Mesenchymal stem cell (in vitro differentiated cells and primary cell): Measurements from ENCODE around the gene CFAP54.

Source experiments
- DNase-seq: peaks from one replicate; pipeline ENCODE4 v3.0.0-alpha.2; 2013
- H2AFZ ChIP-seq: one replicate; pipeline ENCODE4 v1.6.1; 2013; ENCODE audit warnings: low read depth, mild to moderate bottlenecking, control low read depth, inconsistent platforms, low read length, moderate library complexity
- H2AK5ac ChIP-seq: 2 replicates; pipeline ENCODE4 v1.6.1; 2013; ENCODE audit warnings: low read length, moderate library complexity, mild to moderate bottlenecking, inconsistent platforms; ENCODE audit not compliant: severe bottlenecking
- H2BK120ac ChIP-seq: one replicate; pipeline ENCODE4 v1.6.1; 2013; ENCODE audit warnings: low read depth, mild to moderate bottlenecking, inconsistent platforms, low read length, moderate library complexity
- H2BK12ac ChIP-seq, 2 experiments: one replicate each; pipeline ENCODE4 v1.6.1; 2013; ENCODE audit warnings: inconsistent platforms in 2 of 2, low read length in 2 of 2, mild to moderate bottlenecking in 2 of 2, moderate library complexity in 2 of 2, control low read depth in 1 of 2
- H2BK15ac ChIP-seq: one replicate; pipeline ENCODE4 v1.6.1; 2013; ENCODE audit warnings: mild to moderate bottlenecking, low read depth, inconsistent platforms; ENCODE audit not compliant: poor library complexity, severe bottlenecking
- H2BK5ac ChIP-seq: 2 replicates; pipeline ENCODE4 v1.6.1; 2013; ENCODE audit warnings: low read depth, mild to moderate bottlenecking, low read length, control low read depth, inconsistent platforms; ENCODE audit not compliant: poor library complexity, severe bottlenecking
- H3K14ac ChIP-seq, 2 experiments: one replicate each; pipeline ENCODE4 v1.6.1; 2013; ENCODE audit warnings: inconsistent platforms in 2 of 2, low read length in 2 of 2, control low read depth in 1 of 2, mild to moderate bottlenecking in 1 of 2, moderate library complexity in 1 of 2
- H3K18ac ChIP-seq, 2 experiments: one replicate each; pipeline ENCODE4 v1.6.1; 2013; ENCODE audit warnings: inconsistent platforms in 2 of 2, low read length in 2 of 2, control low read depth in 1 of 2, low read depth in 1 of 2, mild to moderate bottlenecking in 1 of 2
- H3K23ac ChIP-seq, 2 experiments: one replicate each; pipeline ENCODE4 v1.6.1; 2013; ENCODE audit warnings: inconsistent platforms in 2 of 2, low read length in 2 of 2, mild to moderate bottlenecking in 2 of 2, moderate library complexity in 2 of 2, control low read depth in 1 of 2
- H3K27ac ChIP-seq: 2 replicates; pipeline ENCODE4 v1.5.1; 2013; ENCODE audit warnings: mild to moderate bottlenecking, moderate library complexity, low read length, control low read depth, inconsistent platforms; ENCODE audit not compliant: poor library complexity, severe bottlenecking
- H3K27me3 ChIP-seq, 2 experiments: 2 replicates each; pipeline versions ENCODE4 v1.6.1 to v1.7.0; 2013; ENCODE audit warnings: low read length in 2 of 2, mild to moderate bottlenecking in 2 of 2, moderate library complexity in 2 of 2, control low read depth in 1 of 2, inconsistent platforms in 1 of 2; ENCODE audit not compliant: control insufficient read depth in 1 of 2, insufficient read depth in 1 of 2
- H3K36me3 ChIP-seq, 2 experiments: 2 replicates each; pipeline versions ENCODE4 v1.6.1 to v1.7.0; 2013; ENCODE audit warnings: low read length in 2 of 2, control low read depth in 1 of 2, inconsistent platforms in 1 of 2, low read depth in 1 of 2, mild to moderate bottlenecking in 1 of 2; ENCODE audit not compliant: insufficient read depth in 2 of 2, control insufficient read depth in 1 of 2
- H3K4ac ChIP-seq, 2 experiments: one replicate each; pipeline ENCODE4 v1.6.1; 2013; ENCODE audit warnings: inconsistent platforms in 2 of 2, low read length in 2 of 2, mild to moderate bottlenecking in 2 of 2, moderate library complexity in 2 of 2, control low read depth in 1 of 2, low read depth in 1 of 2
- H3K4me1 ChIP-seq: 2 replicates; pipeline ENCODE4 v1.6.1; 2013; ENCODE audit warnings: low read depth, low read length, control low read depth; ENCODE audit not compliant: control insufficient read depth, insufficient read depth
- H3K4me2 ChIP-seq: 2 replicates; pipeline ENCODE4 v1.6.1; 2013; ENCODE audit warnings: low read length, mild to moderate bottlenecking, inconsistent platforms; ENCODE audit not compliant: poor library complexity, severe bottlenecking
- H3K4me3 ChIP-seq, 2 experiments: 2 replicates each; pipeline versions ENCODE4 v1.5.1 to v1.7.0; 2013; ENCODE audit warnings: low read length in 2 of 2, mild to moderate bottlenecking in 2 of 2, control low read depth in 1 of 2, low read depth in 1 of 2; ENCODE audit not compliant: insufficient read depth in 1 of 2
- H3K79me1 ChIP-seq: replicated peaks from 2 replicates; pipeline ENCODE4 v1.6.1; 2013; ENCODE audit warnings: mild to moderate bottlenecking, control low read depth, low read length, inconsistent platforms; ENCODE audit not compliant: poor library complexity, severe bottlenecking
- H3K9ac ChIP-seq: 2 replicates; pipeline ENCODE4 v1.7.0; 2013; ENCODE audit warnings: mild to moderate bottlenecking, low read length, moderate library complexity
- H3K9me3 ChIP-seq: 2 replicates; pipeline ENCODE4 v1.7.0; 2013; ENCODE audit warnings: mild to moderate bottlenecking, low read length; ENCODE audit not compliant: control insufficient read depth
- H4K8ac ChIP-seq: one replicate; pipeline ENCODE4 v1.6.1; 2013; ENCODE audit warnings: inconsistent platforms, mild to moderate bottlenecking, low read length, moderate library complexity
- H4K91ac ChIP-seq: one replicate; pipeline ENCODE4 v1.6.1; 2013; ENCODE audit warnings: mild to moderate bottlenecking, low read length, inconsistent platforms
- WGBS: methylation state at CpG from one replicate; pipeline ENCODE4 v1.1.7; 2013; ENCODE audit warnings: mixed read lengths; 5-methylcytosine and 5-hydroxymethylcytosine counted together

Gene CFAP54

DNA sequence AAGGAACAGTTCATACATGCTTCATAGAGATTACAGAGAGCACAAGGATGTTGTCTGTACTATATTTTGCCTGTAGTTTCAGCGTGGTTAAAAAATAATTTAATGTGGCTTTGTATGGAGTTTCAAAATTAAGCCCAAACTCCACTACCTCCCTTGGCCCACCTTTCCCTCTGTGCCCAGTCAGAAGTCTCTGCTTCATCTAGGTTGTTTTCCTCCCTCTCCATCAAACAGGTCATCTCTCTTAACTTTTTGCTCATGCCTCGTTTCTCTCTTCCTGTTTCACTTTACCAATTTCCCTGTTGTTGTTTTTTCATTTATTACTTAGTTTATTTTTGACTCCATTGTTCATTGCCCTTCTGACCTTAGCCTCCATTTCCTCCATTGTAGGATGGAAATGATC, 322.8 kb downstream of the CFAP54 start:
- no peak overlapping the region for H3K4me3 ChIP-seq
- H3K27me3 ChIP-seq = no peaks in the 10 kb centered on the region
- H4K91ac ChIP-seq = no peak overlapping the region
- no peaks in the 10 kb centered on the region for H3K79me1 ChIP-seq
- H2AK5ac ChIP-seq = no peak overlapping the region
- no peaks in the 10 kb centered on the region for H3K36me3 ChIP-seq
- H3K18ac ChIP-seq = no peak overlapping the region
- H3K4ac ChIP-seq = no peak overlapping the region
- H4K8ac ChIP-seq = no peak overlapping the region
- H3K4me1 ChIP-seq = peaks cover 1% of the 10 kb centered on the region
- no peak overlapping the region for H2AFZ ChIP-seq
- no peaks in the 10 kb centered on the region for H3K9me3 ChIP-seq
- WGBS = no CpG with 5 or more reads among the region's 2 CpGs
- H3K23ac ChIP-seq = no peak overlapping the region
- no peak overlapping the region for H3K27ac ChIP-seq
- no peak overlapping the region for H3K14ac ChIP-seq
- H2BK120ac ChIP-seq = no peak overlapping the region
- no peak overlapping the region for H2BK15ac ChIP-seq
- no peak overlapping the region for H3K4me2 ChIP-seq
- no peak for DNase-seq
- H2BK5ac ChIP-seq = no peak overlapping the region
- H2BK12ac ChIP-seq = no peak overlapping the region
- H3K9ac ChIP-seq = no peak overlapping the region

DNA sequence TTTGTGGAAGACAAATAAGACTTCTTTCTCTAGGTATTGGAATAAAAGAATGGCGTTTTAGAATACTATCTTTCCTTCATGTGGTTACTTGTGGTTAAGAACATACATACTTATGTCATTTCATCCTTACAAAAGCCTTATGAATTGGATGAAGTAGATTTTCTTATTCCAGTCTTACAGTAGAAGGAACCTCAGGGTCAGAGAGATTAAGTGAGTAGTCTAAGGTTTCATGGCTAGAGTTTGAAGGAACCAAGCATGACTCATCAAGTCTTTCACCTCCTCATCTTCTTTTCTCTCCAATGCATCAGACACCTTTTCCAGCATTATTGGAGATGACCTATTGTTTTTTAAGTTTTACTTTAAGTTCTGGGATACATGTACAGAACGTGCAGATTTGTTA, 324.8 kb downstream of the CFAP54 start:
- peaks cover 1% of the 10 kb centered on the region for H3K4me1 ChIP-seq
- no peak overlapping the region for H4K8ac ChIP-seq
- WGBS = 93% methylated on average over 1 of the region's 2 CpGs
- no peak overlapping the region for H2AFZ ChIP-seq
- H2BK12ac ChIP-seq = no peak overlapping the region
- H3K79me1 ChIP-seq = no peaks in the 10 kb centered on the region
- peaks cover 8% of the 10 kb centered on the region for H3K9me3 ChIP-seq
- H3K14ac ChIP-seq = no peak overlapping the region
- no peak overlapping the region for H3K23ac ChIP-seq
- no peak overlapping the region for H3K9ac ChIP-seq
- no peak overlapping the region for H3K4me2 ChIP-seq
- no peak overlapping the region for H3K18ac ChIP-seq
- no peak overlapping the region for H3K27ac ChIP-seq
- DNase-seq = no peak
- H3K4me3 ChIP-seq = no peak overlapping the region
- H2BK5ac ChIP-seq = no peak overlapping the region
- no peak overlapping the region for H2BK15ac ChIP-seq
- no peaks in the 10 kb centered on the region for H3K27me3 ChIP-seq
- no peak overlapping the region for H4K91ac ChIP-seq
- H3K36me3 ChIP-seq = no peaks in the 10 kb centered on the region
- H3K4ac ChIP-seq = no peak overlapping the region
- H2BK120ac ChIP-seq = no peak overlapping the region
- H2AK5ac ChIP-seq = no peak overlapping the region

DNA sequence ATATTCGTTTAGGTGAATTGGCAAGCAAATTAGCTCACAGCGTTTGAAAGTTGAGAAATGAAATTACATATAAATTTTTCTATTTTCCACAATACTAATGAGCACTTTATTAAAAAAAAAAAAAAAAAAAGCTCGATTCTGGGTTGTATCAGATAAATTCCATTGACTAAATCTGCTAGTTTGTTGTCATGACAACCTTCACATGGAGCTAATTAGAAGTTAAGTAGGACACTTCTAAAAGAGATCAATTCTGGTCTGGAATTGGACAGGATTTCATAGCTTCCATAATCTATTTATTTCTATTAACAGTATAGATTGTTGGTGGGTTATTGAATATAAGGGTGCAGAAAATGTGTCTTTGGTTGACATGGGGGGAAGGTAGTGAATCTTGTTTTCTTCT, 332.2 kb downstream of the CFAP54 start:
- Histone ChIP-seq H3K36me3 (no peaks in the 10 kb centered on the region), H3K18ac (no peak overlapping the region), H3K9ac (no peak overlapping the region), H2BK120ac (no peak overlapping the region), H3K23ac (no peak overlapping the region), H3K4me1 (no peaks in the 10 kb centered on the region), H3K4me3 (no peak overlapping the region), H4K8ac (no peak overlapping the region), H4K91ac (no peak overlapping the region), H3K14ac (no peak overlapping the region), H2AFZ (no peak overlapping the region), H3K27ac (no peak overlapping the region), H3K4ac (no peak overlapping the region), H3K9me3 (peaks cover 17% of the 10 kb centered on the region), H2AK5ac (no peak overlapping the region), H3K4me2 (no peak overlapping the region), H3K79me1 (no peaks in the 10 kb centered on the region), H2BK12ac (no peak overlapping the region), H2BK15ac (no peak overlapping the region), H2BK5ac (no peak overlapping the region), H3K27me3 (no peaks in the 10 kb centered on the region)
- WGBS = no CpG with 5 or more reads among the region's 3 CpGs
- DNase-seq = no peak

DNA sequence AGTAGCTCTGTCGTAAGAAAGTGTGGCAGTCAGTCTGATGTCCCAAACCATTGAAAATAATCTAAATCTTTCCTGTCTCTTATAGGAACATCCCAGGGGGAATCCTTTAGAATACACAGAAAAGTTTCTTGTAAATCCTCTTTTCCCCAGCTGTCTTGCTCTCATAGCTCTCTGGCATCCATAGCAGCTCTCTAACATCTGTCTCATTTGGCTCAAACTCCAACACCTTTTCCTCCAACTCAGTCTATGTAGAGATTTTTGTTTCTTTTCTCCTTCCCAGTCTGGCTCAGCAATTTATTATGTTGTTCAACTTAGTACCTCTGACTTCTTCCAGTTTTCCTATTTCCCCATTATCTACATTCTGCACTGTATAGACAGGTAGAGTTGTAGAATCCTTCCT, 333.3 kb downstream of the CFAP54 start:
- H2BK120ac ChIP-seq = no peak overlapping the region
- no peak overlapping the region for H4K8ac ChIP-seq
- no peak overlapping the region for H3K14ac ChIP-seq
- H3K4ac ChIP-seq = no peak overlapping the region
- H3K4me3 ChIP-seq = no peak overlapping the region
- no peak overlapping the region for H2BK15ac ChIP-seq
- H3K36me3 ChIP-seq = no peaks in the 10 kb centered on the region
- no peaks in the 10 kb centered on the region for H3K4me1 ChIP-seq
- no peak overlapping the region for H3K23ac ChIP-seq
- H3K9ac ChIP-seq = no peak overlapping the region
- no peak overlapping the region for H3K18ac ChIP-seq
- no peak overlapping the region for H2AFZ ChIP-seq
- no peak overlapping the region for H2BK12ac ChIP-seq
- no peaks in the 10 kb centered on the region for H3K27me3 ChIP-seq
- H3K27ac ChIP-seq = no peak overlapping the region
- H2AK5ac ChIP-seq = no peak overlapping the region
- no peak overlapping the region for H4K91ac ChIP-seq
- no peak overlapping the region for H3K4me2 ChIP-seq
- DNase-seq = no peak
- no peak overlapping the region for H2BK5ac ChIP-seq
- 85% methylated on average over 1 of the region's 1 CpG for WGBS
- H3K9me3 ChIP-seq = peaks cover 17% of the 10 kb centered on the region
- H3K79me1 ChIP-seq = no peaks in the 10 kb centered on the region
